GM19328 (cell line): ENCODE results near the gene NOP14.
"Not testable (repeated sequence)": the region's sequence is repeated elsewhere in the genome, so short reads cannot be mapped to it uniquely, and the experiment has no call there.

Experiments
- ATAC-seq: cut with Tn5 transposase; IDR thresholded peaks from one replicate; pipeline ENCODE4 v1.9.1; 2021; ENCODE audit warnings: mild to moderate bottlenecking, moderate library complexity; ENCODE audit not compliant: unreplicated experiment

The NOP14 gene

DNA sequence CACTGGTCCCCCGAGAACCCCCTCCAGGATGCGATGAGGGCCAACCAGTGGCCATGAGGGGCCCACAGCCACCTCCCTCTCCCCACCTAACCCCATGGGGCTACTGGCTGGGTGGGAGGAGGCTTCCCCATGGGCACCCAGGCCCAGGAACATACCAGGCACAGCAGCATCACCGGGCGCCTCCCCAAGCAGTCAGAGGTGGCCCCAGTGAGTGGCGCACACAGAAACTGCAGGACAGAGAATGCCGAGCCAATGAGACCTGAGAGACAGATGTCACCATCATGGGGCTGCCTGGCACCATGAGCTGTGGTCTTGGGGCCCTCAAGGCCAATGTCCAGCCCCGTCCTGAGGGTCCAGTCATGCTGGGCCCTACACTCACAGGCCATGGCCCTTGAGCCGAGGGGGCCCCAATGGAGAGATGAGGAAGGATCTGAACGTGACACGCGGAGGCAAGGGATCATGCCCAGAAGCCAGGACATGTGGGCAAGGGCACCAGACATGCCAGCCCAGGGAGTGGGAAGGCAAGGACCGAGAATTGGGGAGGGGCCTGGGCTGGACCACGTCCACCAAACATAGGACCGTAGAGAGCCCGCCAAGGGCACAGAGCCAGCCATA, 30.1 kb downstream of the NOP14 start:
- ATAC-seq: no peak

GRCh38 chr4:2932321-2932950, 30.8 kb downstream of the NOP14 start:
- ATAC-seq: no peak

- peak; percentile 38 for ATAC-seq
Measured at GRCh38 chr4:2931512-2932301, 31.5 kb downstream of the NOP14 start.

- ATAC-seq: no peak
Measured at GRCh38 chr4:2930758-2931511, 32.3 kb downstream of the NOP14 start.

GRCh38 chr4:2930135-2930757, 33.0 kb downstream of the NOP14 start:
- ATAC-seq: no peak

- no peak for ATAC-seq
Measured at GRCh38 chr4:2929469-2929868, 33.7 kb downstream of the NOP14 start.

DNA sequence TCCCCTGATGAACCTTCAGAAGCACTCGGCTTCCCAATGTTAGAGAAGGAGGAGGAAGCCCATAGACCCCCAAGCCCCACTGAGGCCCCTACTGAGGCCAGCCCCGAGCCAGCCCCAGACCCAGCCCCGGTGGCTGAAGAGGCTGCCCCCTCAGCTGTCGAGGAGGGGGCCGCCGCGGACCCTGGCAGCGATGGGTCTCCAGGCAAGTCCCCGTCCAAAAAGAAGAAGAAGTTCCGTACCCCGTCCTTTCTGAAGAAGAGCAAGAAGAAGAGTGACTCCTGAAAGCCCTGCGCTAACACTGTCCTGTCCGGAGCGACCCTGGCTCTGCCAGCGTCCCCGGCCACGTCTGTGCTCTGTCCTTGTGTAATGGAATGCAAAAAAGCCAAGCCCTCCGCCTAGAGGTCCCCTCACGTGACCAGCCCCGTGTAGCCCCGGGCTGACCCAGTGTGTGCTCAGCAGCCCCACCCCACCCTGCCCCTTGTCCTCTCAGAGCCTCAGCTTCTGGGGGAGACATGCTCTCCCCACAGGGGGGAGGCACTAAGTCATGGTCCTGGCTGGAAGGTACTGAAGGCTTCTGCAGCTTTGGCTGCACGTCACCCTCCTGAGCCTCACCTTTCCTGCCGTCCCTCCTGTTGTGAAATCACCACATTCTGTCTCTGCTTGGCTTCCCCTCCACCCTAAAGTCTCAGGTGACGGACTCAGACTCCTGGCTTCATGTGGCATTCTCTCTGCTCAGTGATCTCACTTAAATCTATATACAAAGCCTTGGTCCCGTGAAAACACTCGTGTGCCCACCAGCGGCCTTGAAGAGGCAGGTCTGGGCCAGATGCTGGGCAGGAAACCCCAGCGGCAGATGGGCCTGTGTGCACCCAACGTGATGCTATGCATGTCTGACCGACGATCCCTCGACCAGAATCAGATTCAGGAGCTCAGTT, 34.7 kb downstream of the NOP14 start:
- ATAC-seq: no peak

DNA sequence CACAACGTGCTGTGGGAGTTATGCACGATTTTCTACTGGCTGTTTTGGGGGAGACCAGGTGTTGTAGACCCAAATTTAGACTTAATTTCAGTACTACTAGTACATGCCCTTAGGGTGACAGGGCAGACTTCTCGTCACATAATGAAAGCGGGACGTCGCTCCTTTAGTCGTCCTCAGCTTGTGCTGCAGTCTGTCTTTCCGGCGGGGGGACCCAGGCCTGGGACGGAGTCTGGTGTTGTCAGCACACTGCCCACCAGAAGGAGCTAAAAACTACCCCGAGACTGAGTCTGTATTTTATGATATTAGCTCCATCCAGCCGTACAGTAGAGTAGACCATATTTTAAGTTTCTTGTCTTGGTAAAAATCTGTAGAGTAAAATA, 35.5 kb downstream of the NOP14 start:
- no peak for ATAC-seq

DNA sequence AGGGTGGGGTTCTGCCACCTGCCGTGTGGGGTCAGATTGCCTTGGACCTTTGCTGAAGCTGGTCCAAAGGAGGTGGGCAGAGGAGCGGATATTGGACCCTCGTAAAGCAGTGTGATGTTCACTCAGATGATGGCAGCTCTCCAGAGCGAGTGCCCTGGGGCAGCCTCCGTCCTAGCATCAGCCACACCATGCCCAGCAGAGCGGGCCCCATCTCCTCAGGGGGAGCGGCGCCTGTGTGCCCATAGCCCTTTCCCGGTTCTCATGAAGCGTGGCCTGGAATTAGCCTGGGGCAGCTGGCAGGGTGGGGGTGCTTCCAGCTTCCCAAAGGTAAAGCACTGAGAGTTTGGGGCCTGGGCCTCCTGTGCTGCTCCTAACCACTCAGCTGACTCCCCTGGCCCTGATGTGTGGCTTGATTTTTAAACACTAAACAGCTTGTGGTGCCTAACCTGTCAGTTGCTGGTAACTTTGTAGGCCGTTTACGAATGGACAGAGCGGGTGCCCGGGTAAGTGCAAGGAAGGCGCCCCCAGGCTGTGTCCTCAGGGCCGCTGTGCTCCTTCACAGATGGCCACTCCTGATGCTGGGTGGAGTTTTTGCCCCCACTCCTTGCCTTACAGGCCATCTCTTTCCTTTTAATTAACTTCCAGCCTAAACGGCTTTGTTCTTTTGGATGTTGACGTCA, 36.0 kb downstream of the NOP14 start:
- no peak for ATAC-seq

- no peak for ATAC-seq
Measured at GRCh38 chr4:2925931-2926860, 37.0 kb downstream of the NOP14 start.

DNA sequence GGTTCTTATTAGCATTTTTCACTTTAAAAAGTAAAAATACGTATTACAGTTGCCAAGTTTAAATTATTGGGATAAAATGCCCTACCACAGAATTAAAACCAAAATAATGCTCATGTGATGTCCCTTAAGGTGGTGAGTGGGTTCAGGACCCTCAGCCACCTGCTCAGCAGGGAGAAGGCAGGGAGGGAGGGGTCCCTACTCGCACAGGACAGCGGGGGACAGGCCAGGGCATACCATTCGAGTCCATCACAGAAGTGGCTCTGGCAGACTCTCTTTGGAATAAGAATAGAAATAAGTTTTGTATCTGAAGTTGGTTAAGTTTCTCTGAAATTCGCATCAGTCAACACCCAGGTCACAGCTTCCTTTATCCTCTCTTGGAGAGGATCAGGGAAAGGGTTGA, 37.7 kb downstream of the NOP14 start:
- ATAC-seq: no peak

GRCh38 chr4:2924765-2925301, 38.4 kb downstream of the NOP14 start:
- ATAC-seq: no peak

- no peak for ATAC-seq
Measured at GRCh38 chr4:2924286-2924685, 38.9 kb downstream of the NOP14 start.

DNA sequence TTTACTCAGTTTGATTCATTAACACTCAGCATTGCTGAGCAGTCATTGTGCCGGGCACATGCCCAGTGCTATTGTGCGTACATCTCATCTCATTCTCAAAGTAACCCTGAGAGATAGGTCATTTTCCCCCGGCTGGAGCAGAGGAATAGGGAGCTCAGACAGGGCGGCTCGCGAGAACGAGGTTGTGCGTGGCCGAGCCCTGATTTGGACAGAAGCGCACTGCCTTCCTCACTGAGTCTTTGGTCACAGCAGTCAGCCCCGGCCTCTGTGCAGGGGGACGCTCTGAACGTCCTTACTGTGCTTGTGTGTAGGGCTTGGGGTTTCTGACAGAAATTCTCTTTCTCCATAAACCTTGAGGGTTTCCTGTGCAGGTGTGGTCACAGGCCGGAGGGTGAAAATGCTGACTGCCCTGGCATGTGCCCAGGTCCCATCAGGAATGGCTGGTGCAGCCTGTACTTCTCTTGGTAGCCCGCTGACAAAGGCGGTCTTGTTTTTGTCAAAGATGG, 39.5 kb downstream of the NOP14 start:
- ATAC-seq: no peak

- no peak for ATAC-seq
Measured at GRCh38 chr4:2923141-2923551, 40.1 kb downstream of the NOP14 start.

DNA sequence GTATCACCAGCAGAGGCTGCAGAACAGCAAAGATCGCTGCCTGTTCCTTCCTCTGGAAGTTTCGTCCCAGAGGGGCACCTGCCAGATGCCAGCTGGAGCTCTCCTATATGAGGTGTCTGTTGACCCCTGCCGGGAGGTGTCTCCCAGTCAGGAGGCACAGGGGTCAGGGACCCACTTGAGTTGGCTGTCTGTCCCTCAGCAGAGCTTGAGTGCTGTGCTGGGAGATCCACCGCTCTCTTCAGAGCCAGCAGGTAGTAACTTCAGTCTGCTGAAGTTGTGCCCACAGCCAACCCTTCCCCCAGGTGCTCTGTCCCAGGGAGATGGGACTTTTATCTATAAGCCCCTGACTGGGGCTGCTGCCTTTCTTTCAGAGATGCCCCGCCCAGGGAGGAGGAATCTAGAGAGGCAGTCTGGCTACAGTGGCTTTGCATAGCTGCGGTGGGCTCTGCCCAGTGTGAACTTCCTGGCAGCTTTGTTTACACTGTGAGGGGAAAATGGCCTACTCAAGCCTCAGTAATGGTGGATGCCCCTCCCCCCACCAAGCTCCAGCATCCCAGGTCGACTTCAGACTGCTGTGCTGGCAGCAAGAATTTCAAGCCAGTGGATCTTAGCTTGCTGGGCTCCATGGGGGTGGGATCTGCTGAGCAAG, 40.6 kb downstream of the NOP14 start:
- ATAC-seq: not testable (repeated sequence)

- not testable (repeated sequence) for ATAC-seq
Measured at GRCh38 chr4:2918714-2919113, 44.5 kb downstream of the NOP14 start.
